SK-N-SH treated with all-trans-retinoic acid at 6 μM for 48 hours (cell line): ENCODE measurements around the gene NKX1-1.

Experiments
- ATAC-seq: fragments of 200-7000 bp; cut with Tn5 transposase; 3 replicates; pipeline ENCODE4 v1.9.1; 2020; ENCODE audit warnings: mild to moderate bottlenecking, moderate library complexity
- ARNTL ChIP-seq: fragments of 450-650 bp; formaldehyde crosslinking; IDR thresholded peaks from 2 replicates; pipeline ENCODE4 v1.5.0; 2020; ENCODE audit warnings: low read depth, mild to moderate bottlenecking, moderate library complexity, borderline replicate concordance
- BACH2 ChIP-seq: fragments of 250-450 bp; sonication (Bioruptor Pico); IDR thresholded peaks from 2 replicates; pipeline ENCODE4 v1.9.0; 2021; ENCODE audit warnings: mild to moderate bottlenecking, borderline replicate concordance
- CREB5 ChIP-seq: fragments of 250-450 bp; sonication (Bioruptor Pico); IDR thresholded peaks from 2 replicates; pipeline ENCODE4 v1.5.1; 2020; ENCODE audit warnings: low read depth, mild to moderate bottlenecking, moderate library complexity
- CSDC2 ChIP-seq: fragments of 250-450 bp; sonication (Bioruptor Pico); IDR thresholded peaks from 2 replicates; pipeline ENCODE4 v1.5.0; 2020; ENCODE audit warnings: mild to moderate bottlenecking, moderate library complexity
- CSRNP3 ChIP-seq: fragments of 250-450 bp; sonication (Bioruptor Pico); IDR thresholded peaks from 2 replicates; pipeline ENCODE4 v1.5.1; 2021; ENCODE audit warnings: mild to moderate bottlenecking, moderate library complexity
- ESRRG ChIP-seq: fragments of 250-450 bp; sonication (Bioruptor Pico); IDR thresholded peaks from 2 replicates; pipeline ENCODE4 v1.6.1; 2021; ENCODE audit warnings: mild to moderate bottlenecking
- GLIS3 ChIP-seq: fragments of 250-450 bp; sonication (Bioruptor Pico); IDR thresholded peaks from 2 replicates; pipeline ENCODE4 v1.5.0; 2020; ENCODE audit warnings: mild to moderate bottlenecking, moderate library complexity
- ISL1 ChIP-seq: fragments of 250-450 bp; sonication (Bioruptor Pico); IDR thresholded peaks from 2 replicates; pipeline ENCODE4 v2.1.2; 2022; ENCODE audit warnings: mild to moderate bottlenecking, moderate library complexity
- OSR1 ChIP-seq: fragments of 250-450 bp; sonication (Bioruptor Pico); IDR thresholded peaks from 2 replicates; pipeline ENCODE4 v1.8.0; 2022; ENCODE audit warnings: moderate library complexity, mild to moderate bottlenecking, inconsistent platforms
- PATZ1 ChIP-seq: fragments of 250-450 bp; sonication (Bioruptor Pico); IDR thresholded peaks from 2 replicates; pipeline ENCODE4 v1.8.0; 2020; ENCODE audit warnings: mild to moderate bottlenecking, moderate library complexity, borderline replicate concordance
- POU6F1 ChIP-seq: fragments of 250-450 bp; sonication (Bioruptor Pico); IDR thresholded peaks from 2 replicates; pipeline ENCODE4 v1.8.0; 2021; ENCODE audit warnings: low read depth, mild to moderate bottlenecking, moderate library complexity, borderline replicate concordance
- PPARA ChIP-seq: fragments of 250-450 bp; sonication (Bioruptor Pico); IDR thresholded peaks from 2 replicates; pipeline ENCODE4 v1.5.0; 2020; ENCODE audit warnings: mild to moderate bottlenecking, borderline replicate concordance
- RARB ChIP-seq: fragments of 250-450 bp; sonication (Bioruptor Pico); IDR thresholded peaks from 2 replicates; pipeline ENCODE4 v1.8.0; 2021; ENCODE audit warnings: mild to moderate bottlenecking, moderate library complexity
- SNAI2 ChIP-seq: fragments of 250-450 bp; sonication (Bioruptor Pico); IDR thresholded peaks from 2 replicates; pipeline ENCODE4 v1.5.0; 2020; ENCODE audit warnings: mild to moderate bottlenecking, moderate library complexity
- TCF4 ChIP-seq: fragments of 250-450 bp; sonication (Bioruptor Pico); IDR thresholded peaks from 2 replicates; pipeline ENCODE4 v1.8.0; 2021; ENCODE audit warnings: mild to moderate bottlenecking, moderate library complexity, borderline replicate concordance
- TOX ChIP-seq: fragments of 250-450 bp; sonication (Bioruptor Pico); IDR thresholded peaks from 2 replicates; pipeline ENCODE4 v1.8.0; 2021; ENCODE audit warnings: mild to moderate bottlenecking, moderate library complexity, borderline replicate concordance
- TSHZ2 ChIP-seq: fragments of 250-450 bp; sonication (Bioruptor Pico); IDR thresholded peaks from 2 replicates; pipeline ENCODE4 v1.5.0; 2020; ENCODE audit warnings: mild to moderate bottlenecking, moderate library complexity
- ZC3H10 ChIP-seq: fragments of 250-450 bp; sonication (Bioruptor Pico); IDR thresholded peaks from 2 replicates; pipeline ENCODE4 v1.5.1; 2021; ENCODE audit warnings: mild to moderate bottlenecking, moderate library complexity
- ZFP3 ChIP-seq: fragments of 250-450 bp; sonication (Bioruptor Pico); IDR thresholded peaks from 2 replicates; pipeline ENCODE4 v1.5.0; 2020; ENCODE audit warnings: mild to moderate bottlenecking, moderate library complexity
- ZFP30 ChIP-seq: fragments of 450-650 bp; formaldehyde crosslinking; IDR thresholded peaks from 2 replicates; pipeline ENCODE4 v1.5.0; 2022; ENCODE audit warnings: mild to moderate bottlenecking, moderate library complexity
- ZNF565 ChIP-seq: fragments of 450-650 bp; formaldehyde crosslinking; conservative IDR thresholded peaks from 2 replicates; pipeline ENCODE4 v1.5.0; 2020; ENCODE audit warnings: low read depth, mild to moderate bottlenecking, moderate library complexity
- ZNF70 ChIP-seq: fragments of 450-650 bp; formaldehyde crosslinking; IDR thresholded peaks from 2 replicates; pipeline ENCODE4 v1.5.0; 2020; ENCODE audit warnings: mild to moderate bottlenecking, moderate library complexity
- ZNF8 ChIP-seq: fragments of 450-650 bp; formaldehyde crosslinking; IDR thresholded peaks from 2 replicates; pipeline ENCODE4 v1.5.0; 2020; ENCODE audit warnings: mild to moderate bottlenecking, moderate library complexity

The NKX1-1 gene

GRCh38 chr4:1416948-1417260 lies 10.7 kb upstream of the NKX1-1 start:
- no peak for ATAC-seq
- TF ChIP-seq GLIS3 (CRISPR knock-in tag), result no peak
- TF ChIP-seq PATZ1 (CRISPR knock-in tag), result no peak
- TF ChIP-seq ZNF565, result no peak
- TF ChIP-seq CREB5 (CRISPR knock-in tag), result no peak
- TF ChIP-seq CSDC2 (CRISPR knock-in tag), result no peak
- no peak for TF ChIP-seq TSHZ2 (CRISPR knock-in tag)
- TF ChIP-seq ISL1 (CRISPR knock-in tag), result no peak
- no peak for TF ChIP-seq SNAI2 (CRISPR knock-in tag)
- TF ChIP-seq TOX (CRISPR knock-in tag), result no peak
- no peak for TF ChIP-seq ARNTL (CRISPR knock-in tag)
- no peak for TF ChIP-seq ZNF70 (CRISPR knock-in tag)
- TF ChIP-seq POU6F1 (CRISPR knock-in tag), result no peak
- no peak for TF ChIP-seq RARB
- TF ChIP-seq BACH2 (CRISPR knock-in tag), result no peak
- no peak for TF ChIP-seq OSR1 (CRISPR knock-in tag)
- TF ChIP-seq PPARA (CRISPR knock-in tag), result no peak
- TF ChIP-seq ZNF8 (CRISPR knock-in tag), result no peak

- ATAC-seq, result 0 out of 3 replicates have a peak, but pooled peaks have one; percentile 18
Measured at GRCh38 chr4:1416051-1416947, 10.1 kb upstream of the NKX1-1 start.

GRCh38 chr4:1415681-1415981 lies 9.4 kb upstream of the NKX1-1 start:
- ATAC-seq, result no peak
- no peak for TF ChIP-seq RARB
- TF ChIP-seq PATZ1 (CRISPR knock-in tag), result no peak
- TF ChIP-seq OSR1 (CRISPR knock-in tag), result no peak
- TF ChIP-seq ZNF565, result no peak
- no peak for TF ChIP-seq GLIS3 (CRISPR knock-in tag)
- no peak for TF ChIP-seq BACH2 (CRISPR knock-in tag)
- TF ChIP-seq POU6F1 (CRISPR knock-in tag), result no peak
- TF ChIP-seq ZC3H10 (CRISPR knock-in tag), result no peak
- no peak for TF ChIP-seq ZFP3
- no peak for TF ChIP-seq ZNF70 (CRISPR knock-in tag)
- TF ChIP-seq ZFP30 (CRISPR knock-in tag), result no peak
- no peak for TF ChIP-seq ARNTL (CRISPR knock-in tag)
- TF ChIP-seq TCF4 (CRISPR knock-in tag), result no peak
- no peak for TF ChIP-seq CSRNP3
- no peak for TF ChIP-seq PPARA (CRISPR knock-in tag)
- no peak for TF ChIP-seq ESRRG (CRISPR knock-in tag)
- no peak for TF ChIP-seq ZNF8 (CRISPR knock-in tag)

More at GRCh38 chr4:1416051-1416947, 10.1 kb upstream of the NKX1-1 start:
- no peak for TF ChIP-seq RARB
- no peak for TF ChIP-seq ARNTL (CRISPR knock-in tag)
- TF ChIP-seq OSR1 (CRISPR knock-in tag), result no peak
